ENCODE measurements around the gene ADGRV1.
"Not testable (repeated sequence)": the region's sequence is repeated elsewhere in the genome, so short reads cannot be mapped to it uniquely, and the experiment has no call there.

The ADGRV1 gene

GRCh38 chr5:90561766-90562165, 3.2 kb downstream of the ADGRV1 start:
- no peak for ATAC-seq
- Mint-ChIP-seq H3K4me1 (peaks cover 8% of the 10 kb centered on the region), H3K27me3 (peaks cover 48% of the 10 kb centered on the region), H3K27ac (no peak overlapping the region), H3K9me3 (no peaks in the 10 kb centered on the region), H3K36me3 (ENCODE audit: low read depth) (no peaks in the 10 kb centered on the region), H3K4me3 (no peak overlapping the region)
- no peak for DNase-seq

- no peak overlapping the region for H3K27ac Mint-ChIP-seq
- peaks cover 43% of the 10 kb centered on the region for H3K27me3 Mint-ChIP-seq
- H3K4me1 Mint-ChIP-seq = peaks cover 8% of the 10 kb centered on the region
- H3K4me3 Mint-ChIP-seq = no peak overlapping the region
- ATAC-seq (no peak), DNase-seq (no peak)
- H3K36me3 Mint-ChIP-seq (ENCODE audit: low read depth) = no peaks in the 10 kb centered on the region
- no peaks in the 10 kb centered on the region for H3K9me3 Mint-ChIP-seq
These were observed 3.7 kb downstream of the ADGRV1 start for GRCh38 chr5:90562341-90562740.

GRCh38 chr5:90563108-90563507, 4.5 kb downstream of the ADGRV1 start:
- DNase-seq = no peak
- Mint-ChIP-seq H3K27me3 (peaks cover 41% of the 10 kb centered on the region), H3K9me3 (no peaks in the 10 kb centered on the region), H3K36me3 (ENCODE audit: low read depth) (no peaks in the 10 kb centered on the region), H3K4me3 (no peak overlapping the region), H3K27ac (no peak overlapping the region), H3K4me1 (peaks cover 6% of the 10 kb centered on the region)
- ATAC-seq = no peak

- Mint-ChIP-seq H3K27me3 (peaks cover 31% of the 10 kb centered on the region), H3K4me3 (no peak overlapping the region), H3K27ac (no peak overlapping the region), H3K4me1 (no peaks in the 10 kb centered on the region), H3K36me3 (ENCODE audit: low read depth) (no peaks in the 10 kb centered on the region), H3K9me3 (no peaks in the 10 kb centered on the region)
- DNase-seq (no peak), ATAC-seq (no peak)
These were observed 6.9 kb downstream of the ADGRV1 start for GRCh38 chr5:90565491-90565890.

GRCh38 chr5:90569084-90569483, 10.5 kb downstream of the ADGRV1 start:
- ATAC-seq = no peak
- no peaks in the 10 kb centered on the region for H3K9me3 Mint-ChIP-seq
- H3K4me1 Mint-ChIP-seq = no peaks in the 10 kb centered on the region
- H3K27ac Mint-ChIP-seq = no peak overlapping the region
- H3K27me3 Mint-ChIP-seq = peaks cover 24% of the 10 kb centered on the region
- no peak for DNase-seq
- no peak overlapping the region for H3K4me3 Mint-ChIP-seq
- H3K36me3 Mint-ChIP-seq (ENCODE audit: low read depth) = no peaks in the 10 kb centered on the region

- Mint-ChIP-seq H3K4me3 (no peak overlapping the region), H3K4me1 (no peaks in the 10 kb centered on the region), H3K27me3 (peaks cover 21% of the 10 kb centered on the region), H3K9me3 (no peaks in the 10 kb centered on the region), H3K27ac (no peak overlapping the region), H3K36me3 (ENCODE audit: low read depth) (no peaks in the 10 kb centered on the region)
- no peak for DNase-seq
- ATAC-seq = no peak
These were observed 11.4 kb downstream of the ADGRV1 start for GRCh38 chr5:90570034-90570433.

GRCh38 chr5:90571147-90571773, 12.7 kb downstream of the ADGRV1 start:
- Mint-ChIP-seq H3K36me3 (ENCODE audit: low read depth) (no peaks in the 10 kb centered on the region), H3K4me1 (no peaks in the 10 kb centered on the region), H3K27ac (no peak overlapping the region), H3K27me3 (peaks cover 19% of the 10 kb centered on the region), H3K4me3 (no peak overlapping the region), H3K9me3 (no peaks in the 10 kb centered on the region)
- DNase-seq (no peak), ATAC-seq (no peak)

GRCh38 chr5:90575712-90576111, 17.1 kb downstream of the ADGRV1 start:
- DNase-seq (no peak), ATAC-seq (no peak)
- no peak overlapping the region for H3K4me3 Mint-ChIP-seq
- peaks cover 12% of the 10 kb centered on the region for H3K27me3 Mint-ChIP-seq
- peaks cover 6% of the 10 kb centered on the region for H3K9me3 Mint-ChIP-seq
- H3K36me3 Mint-ChIP-seq (ENCODE audit: low read depth) = no peaks in the 10 kb centered on the region
- no peak overlapping the region for H3K27ac Mint-ChIP-seq
- H3K4me1 Mint-ChIP-seq = no peaks in the 10 kb centered on the region

GRCh38 chr5:90576566-90576965, 18.0 kb downstream of the ADGRV1 start:
- H3K36me3 Mint-ChIP-seq (ENCODE audit: low read depth); H3K9me3 Mint-ChIP-seq; DNase-seq; H3K4me1 Mint-ChIP-seq; H3K27ac Mint-ChIP-seq; ATAC-seq; H3K4me3 Mint-ChIP-seq: not testable (repeated sequence)
- peaks cover 12% of the 10 kb centered on the region for H3K27me3 Mint-ChIP-seq

- H3K27ac Mint-ChIP-seq; H3K9me3 Mint-ChIP-seq; ATAC-seq; H3K36me3 Mint-ChIP-seq (ENCODE audit: low read depth); DNase-seq; H3K4me3 Mint-ChIP-seq; H3K4me1 Mint-ChIP-seq: not testable (repeated sequence)
- peaks cover 15% of the 10 kb centered on the region for H3K27me3 Mint-ChIP-seq
These were observed 21.3 kb downstream of the ADGRV1 start for GRCh38 chr5:90579905-90580304.

GRCh38 chr5:90581956-90582355, 23.4 kb downstream of the ADGRV1 start:
- Mint-ChIP-seq H3K9me3 (peaks cover 9% of the 10 kb centered on the region), H3K27ac (no peak overlapping the region), H3K4me1 (no peaks in the 10 kb centered on the region), H3K36me3 (ENCODE audit: low read depth) (no peaks in the 10 kb centered on the region), H3K4me3 (no peak overlapping the region), H3K27me3 (peaks cover 21% of the 10 kb centered on the region)
- ATAC-seq (no peak), DNase-seq (no peak)

- H3K27ac Mint-ChIP-seq = no peak overlapping the region
These were observed 26.9 kb downstream of the ADGRV1 start for GRCh38 chr5:90585337-90585986.

GRCh38 chr5:90586469-90586868, 27.9 kb downstream of the ADGRV1 start:
- Mint-ChIP-seq H3K9me3 (no peaks in the 10 kb centered on the region), H3K36me3 (ENCODE audit: low read depth) (no peaks in the 10 kb centered on the region), H3K27ac (no peak overlapping the region), H3K4me3 (no peak overlapping the region), H3K4me1 (no peaks in the 10 kb centered on the region), H3K27me3 (peaks cover 28% of the 10 kb centered on the region)
- no peak for DNase-seq
- ATAC-seq = no peak

More at GRCh38 chr5:90585337-90585986, 26.9 kb downstream of the ADGRV1 start:
- ATAC-seq (no peak), DNase-seq (no peak)
- H3K27me3 Mint-ChIP-seq = peaks cover 32% of the 10 kb centered on the region
- no peaks in the 10 kb centered on the region for H3K4me1 Mint-ChIP-seq
- no peaks in the 10 kb centered on the region for H3K36me3 Mint-ChIP-seq (ENCODE audit: low read depth)
- no peak overlapping the region for H3K4me3 Mint-ChIP-seq
- peaks cover 4% of the 10 kb centered on the region for H3K9me3 Mint-ChIP-seq

- DNase-seq = no peak
- no peaks in the 10 kb centered on the region for H3K4me1 Mint-ChIP-seq
- H3K9me3 Mint-ChIP-seq = peaks cover 5% of the 10 kb centered on the region
- no peak overlapping the region for H3K27ac Mint-ChIP-seq
- no peak overlapping the region for H3K4me3 Mint-ChIP-seq
- H3K36me3 Mint-ChIP-seq (ENCODE audit: low read depth) = no peaks in the 10 kb centered on the region
- peaks cover 22% of the 10 kb centered on the region for H3K27me3 Mint-ChIP-seq
- no peak for ATAC-seq
These were observed 31.6 kb downstream of the ADGRV1 start for GRCh38 chr5:90590170-90590569.

GRCh38 chr5:90593083-90593482, 34.5 kb downstream of the ADGRV1 start:
- H3K27me3 Mint-ChIP-seq = peaks cover 16% of the 10 kb centered on the region
- H3K4me3 Mint-ChIP-seq; H3K36me3 Mint-ChIP-seq (ENCODE audit: low read depth); H3K9me3 Mint-ChIP-seq; H3K4me1 Mint-ChIP-seq; H3K27ac Mint-ChIP-seq; ATAC-seq; DNase-seq: not testable (repeated sequence)
